Keratinocyte (primary cell): Measurements from ENCODE around the gene PRRT1B. TPM values are rescaled to one million over a fixed set of nuclear protein-coding genes. Genes with fewer than 3 reads are reported as not detected.

Source experiments
- DNase-seq: peaks from one replicate; pipeline ENCODE4 v3.0.0-alpha.2; 2011; ENCODE audit warnings: low read depth, missing footprints, low spot score
- FAIRE-seq: peaks from 2 replicates; lab custom pipeline; 2011; peaks lifted over from hg19 to GRCh38; lab: Jason Lieb, UNC
- H2AFZ ChIP-seq: 2 replicates; pipeline ENCODE4 v1.6.0; 2012; ENCODE audit warnings: low read length, control low read depth, inconsistent platforms; ENCODE audit not compliant: control insufficient read depth
- H3K27ac ChIP-seq: 2 replicates; pipeline ENCODE4 v1.5.1; 2011; ENCODE audit warnings: low read length; ENCODE audit not compliant: control insufficient read depth, insufficient read depth
- H3K27me3 ChIP-seq: 3 replicates; pipeline ENCODE4 v1.6.0; 2011; ENCODE audit warnings: low read length; ENCODE audit not compliant: control insufficient read depth, insufficient read depth; ENCODE audit errors: extremely low read depth
- H3K36me3 ChIP-seq, 2 experiments: 2 replicates in 1 of 2; 3 replicates in 1 of 2; pipeline ENCODE4 v1.5.1; 2011; ENCODE audit warnings: low read length in 2 of 2, mild to moderate bottlenecking in 1 of 2; ENCODE audit not compliant: control insufficient read depth in 2 of 2, insufficient read depth in 2 of 2; ENCODE audit errors: extremely low read depth in 1 of 2
- H3K4me1 ChIP-seq: 3 replicates; pipeline ENCODE4 v1.5.1; 2011; ENCODE audit warnings: low read length; ENCODE audit not compliant: control insufficient read depth, insufficient read depth; ENCODE audit errors: extremely low read depth
- H3K4me2 ChIP-seq: 3 replicates; pipeline ENCODE4 v1.6.0; 2011; ENCODE audit warnings: low read depth, low read length; ENCODE audit not compliant: control insufficient read depth, insufficient read depth; ENCODE audit errors: extremely low read depth
- H3K4me3 ChIP-seq, 3 experiments: fragments of 200-600 bp in 1 of 3; sonication (generic) in 1 of 3; 2 replicates in 2 of 3; 3 replicates in 1 of 3; pipeline ENCODE4 v1.5.1; 2011 to 2016; ENCODE audit warnings: low read length in 3 of 3, mild to moderate bottlenecking in 3 of 3, control low read depth in 2 of 3, inconsistent platforms in 1 of 3, low read depth in 1 of 3, mixed read lengths in 1 of 3, mixed run types in 1 of 3, moderate library complexity in 1 of 3; ENCODE audit not compliant: control insufficient read depth in 2 of 3, insufficient read depth in 2 of 3; ENCODE audit errors: extremely low read depth in 1 of 3
- H3K79me2 ChIP-seq: 2 replicates; pipeline ENCODE4 v1.6.0; 2012; ENCODE audit warnings: low read length; ENCODE audit not compliant: control insufficient read depth, insufficient read depth
- H3K9ac ChIP-seq: 3 replicates; pipeline ENCODE4 v1.6.0; 2011; ENCODE audit warnings: low read length; ENCODE audit not compliant: control insufficient read depth, insufficient read depth; ENCODE audit errors: extremely low read depth
- H3K9me1 ChIP-seq: 3 replicates; pipeline ENCODE4 v1.6.0; 2011; ENCODE audit warnings: low read length; ENCODE audit not compliant: control insufficient read depth, insufficient read depth; ENCODE audit errors: extremely low read depth
- H3K9me3 ChIP-seq: 2 replicates; pipeline ENCODE4 v1.5.1; 2012; ENCODE audit warnings: low read depth, low read length; ENCODE audit not compliant: control insufficient read depth
- H4K20me1 ChIP-seq: 3 replicates; pipeline ENCODE4 v1.6.0; 2011; ENCODE audit warnings: low read length; ENCODE audit not compliant: control insufficient read depth, insufficient read depth; ENCODE audit errors: extremely low read depth
- EZH2 ChIP-seq: IDR thresholded peaks from one replicate; pipeline ENCODE4 v1.6.1; 2012; ENCODE audit warnings: inconsistent platforms, mild to moderate bottlenecking, low read length, moderate library complexity
- dilution Hi-C: fragments of 300-500 bp; cut with MboI; formaldehyde crosslinking; loops from one replicate; pipeline ENCODE4 v1.7.0; 2020; ENCODE audit warnings: low sequenced_read_pairs; ENCODE audit not compliant: extremely low pct_ligation_motif_present
- polyA plus RNA-seq, 5 experiments: library from polyadenylated mRNA; depleted of rRNA in 3 of 5; stranded (reverse) in 3 of 5; stranded (forward) in 1 of 5; unstranded in 1 of 5; fragments of >200 nt; gene quantifications; 1 replicate in 1 of 5; 2 replicates in 3 of 5; 3 replicates in 1 of 5; pipeline versions ENCODE4 v1.2.1 to v1.2.3, GENCODE V29; 2011 to 2012; ENCODE audit warnings: missing spikeins in 2 of 5, low read depth in 1 of 5, low replicate concordance in 1 of 5
- TF ChIP-seq, protein P1 (sequence below), 3 experiments: IDR thresholded peaks in 1 of 3; conservative IDR thresholded peaks in 1 of 3; optimal IDR thresholded peaks in 1 of 3; 2 replicates in 2 of 3; 3 replicates in 1 of 3; pipeline versions ENCODE3 to v1.5.1; 2011; ENCODE audit warnings: low read length in 3 of 3, mild to moderate bottlenecking in 3 of 3, moderate library complexity in 2 of 3, control low read depth in 1 of 3, inconsistent platforms in 1 of 3; ENCODE audit not compliant: insufficient read depth in 2 of 3; ENCODE audit errors: extremely low read depth in 1 of 3

The PRRT1B gene
- polyA plus RNA-seq, 1 donor (not counting 4 experiments of a cell fraction or from before 2014, with no cell fraction given): not detected

GRCh38 chr9:131577005-131578000 lies 32.0 kb downstream of the PRRT1B start:
- peaks cover 9 to 20% of the 10 kb centered on the region in 2 experiments for H3K36me3 ChIP-seq
- no peak overlapping the region for H3K4me2 ChIP-seq
- H3K79me2 ChIP-seq: no peaks in the 10 kb centered on the region
- H3K9me3 ChIP-seq: no peaks in the 10 kb centered on the region
- no peak overlapping the region for H3K9ac ChIP-seq
- no peak overlapping the region for H2AFZ ChIP-seq
- no peak for FAIRE-seq
- no peak overlapping the region for H3K4me3 ChIP-seq
- H3K9me1 ChIP-seq: no peaks in the 10 kb centered on the region
- H3K4me1 ChIP-seq: no peaks in the 10 kb centered on the region
- H4K20me1 ChIP-seq: no peaks in the 10 kb centered on the region
- no peaks in the 10 kb centered on the region for H3K27me3 ChIP-seq
- no peak for DNase-seq
- dilution Hi-C loops: no loop called here
- TF ChIP-seq, protein P1, sequence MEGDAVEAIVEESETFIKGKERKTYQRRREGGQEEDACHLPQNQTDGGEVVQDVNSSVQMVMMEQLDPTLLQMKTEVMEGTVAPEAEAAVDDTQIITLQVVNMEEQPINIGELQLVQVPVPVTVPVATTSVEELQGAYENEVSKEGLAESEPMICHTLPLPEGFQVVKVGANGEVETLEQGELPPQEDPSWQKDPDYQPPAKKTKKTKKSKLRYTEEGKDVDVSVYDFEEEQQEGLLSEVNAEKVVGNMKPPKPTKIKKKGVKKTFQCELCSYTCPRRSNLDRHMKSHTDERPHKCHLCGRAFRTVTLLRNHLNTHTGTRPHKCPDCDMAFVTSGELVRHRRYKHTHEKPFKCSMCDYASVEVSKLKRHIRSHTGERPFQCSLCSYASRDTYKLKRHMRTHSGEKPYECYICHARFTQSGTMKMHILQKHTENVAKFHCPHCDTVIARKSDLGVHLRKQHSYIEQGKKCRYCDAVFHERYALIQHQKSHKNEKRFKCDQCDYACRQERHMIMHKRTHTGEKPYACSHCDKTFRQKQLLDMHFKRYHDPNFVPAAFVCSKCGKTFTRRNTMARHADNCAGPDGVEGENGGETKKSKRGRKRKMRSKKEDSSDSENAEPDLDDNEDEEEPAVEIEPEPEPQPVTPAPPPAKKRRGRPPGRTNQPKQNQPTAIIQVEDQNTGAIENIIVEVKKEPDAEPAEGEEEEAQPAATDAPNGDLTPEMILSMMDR (optimal IDR thresholded peaks at IDR 0.05 in 1 of 3, IDR thresholded peaks at IDR 0.05 in 1 of 3, conservative IDR thresholded peaks at IDR 0.05 in 1 of 3; ENCODE audit: extremely low read depth in 1 of 3, insufficient read depth in 2 of 3, low read length in 3 of 3): no peak
- no peak for TF ChIP-seq EZH2
- no peak overlapping the region for H3K27ac ChIP-seq

DNA sequence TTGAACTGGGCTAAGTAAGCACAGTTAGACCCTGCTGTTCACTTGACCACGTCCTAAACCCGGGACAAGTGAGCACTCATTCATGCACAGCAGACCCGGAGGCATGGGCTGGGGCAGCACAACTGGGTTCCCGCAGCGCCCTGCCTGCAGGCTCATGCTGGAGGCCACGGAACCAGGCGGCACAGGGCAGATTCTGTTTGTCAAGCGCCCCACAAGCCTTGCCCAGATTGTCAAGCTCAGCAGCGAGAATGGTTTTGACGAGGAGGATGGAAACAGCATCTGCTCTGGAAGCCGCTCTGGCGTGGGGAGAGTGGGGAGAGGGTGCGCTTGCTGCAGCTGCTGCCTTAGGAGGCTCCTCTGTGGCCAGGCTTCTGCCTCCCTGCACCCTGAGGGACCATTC lies 32.7 kb downstream of the PRRT1B start:
- Histone ChIP-seq H3K9me3 (no peaks in the 10 kb centered on the region), H3K4me1 (no peaks in the 10 kb centered on the region), H3K9me1 (no peaks in the 10 kb centered on the region), H3K27me3 (no peaks in the 10 kb centered on the region), H3K4me3 (no peak overlapping the region), H3K36me3 (peaks cover 9 to 24% of the 10 kb centered on the region in 2 experiments), H4K20me1 (no peaks in the 10 kb centered on the region), H3K27ac (no peak overlapping the region), H2AFZ (no peak overlapping the region), H3K9ac (no peak overlapping the region), H3K79me2 (no peaks in the 10 kb centered on the region), H3K4me2 (no peak overlapping the region)
- FAIRE-seq (no peak), DNase-seq (no peak)
- dilution Hi-C loops: no loop called here
- TF ChIP-seq, protein P1 (optimal IDR thresholded peaks at IDR 0.05 in 1 of 3, IDR thresholded peaks at IDR 0.05 in 1 of 3, conservative IDR thresholded peaks at IDR 0.05 in 1 of 3; ENCODE audit: extremely low read depth in 1 of 3, insufficient read depth in 2 of 3, low read length in 3 of 3): no peak
- no peak for TF ChIP-seq EZH2
